K562 (cell line): ENCODE results near the gene KIAA1210. TPM values are rescaled to one million over a fixed set of nuclear protein-coding genes. Genes with fewer than 3 reads are reported as not detected.

Experiments
- ATAC-seq: fragments of 200-7000 bp; cut with Tn5 transposase; 3 replicates; pipeline ENCODE4 v1.9.1; 2020; ENCODE audit warnings: moderate library complexity
- BruUV-seq: library from RNA; stranded (reverse); fragments of 400-500 nt; replicated peaks from 2 replicates; lab custom pipeline; 2021; lab: Mats Ljungman, UMichigan
- CTCF ChIA-PET: fragments of 300-600 bp; formaldehyde crosslinking; extraction: SDS; loops from one replicate; lab custom pipeline; 2021; ENCODE audit warnings: low intra/inter-chr PET ratio; lab: Yijun Ruan, JAX
- POLR2A ChIA-PET: fragments of 300-600, 350-650 bp; sonication (Branson Sonifier 250); formaldehyde crosslinking; extraction: SDS; loops from one replicate; lab custom pipeline; 2021; ENCODE audit warnings: antibody characterized with exemption, inconsistent platforms; lab: Yijun Ruan, JAX
- DNase-seq, 4 experiments: peaks; one replicate each; pipeline versions ENCODE4 v3.0.0 to v3.0.0-alpha.2; 2011 to 2018; ENCODE audit warnings: low spot score in 3 of 4, mixed read lengths in 3 of 4; ENCODE audit errors: extremely low read depth in 1 of 4
- FAIRE-seq: peaks from 2 replicates; lab custom pipeline; 2011; peaks lifted over from hg19 to GRCh38; lab: Jason Lieb, UNC
- H2AFZ ChIP-seq: 2 replicates; pipeline ENCODE4 v1.6.0; 2011; ENCODE audit warnings: low read depth, low read length, control low read depth, inconsistent platforms
- H3K27ac ChIP-seq: fragments of 200-600 bp; 3 replicates; pipeline ENCODE4 v1.8.0; 2011; ENCODE audit warnings: low read depth, mild to moderate bottlenecking, control low read depth, inconsistent platforms, low read length, moderate library complexity, mixed read lengths; ENCODE audit errors: extremely low read depth
- H3K27me3 ChIP-seq, 2 experiments: fragments of 300-600 bp in 1 of 2; 2 replicates in 1 of 2; 3 replicates in 1 of 2; pipeline versions ENCODE4 v1.6.0 to v1.8.0; 2011; ENCODE audit warnings: inconsistent platforms in 2 of 2, low read length in 2 of 2, mild to moderate bottlenecking in 1 of 2, mixed read lengths in 1 of 2, moderate library complexity in 1 of 2; ENCODE audit not compliant: control insufficient read depth in 2 of 2, insufficient read depth in 2 of 2
- H3K36me3 ChIP-seq: fragments of 300-600 bp; 3 replicates; pipeline ENCODE4 v1.8.0; 2011; ENCODE audit warnings: mild to moderate bottlenecking, low read length, inconsistent platforms; ENCODE audit not compliant: control insufficient read depth, insufficient read depth
- H3K4me1 ChIP-seq, 2 experiments: fragments of 200-600 bp in 1 of 2; replicated peaks in 1 of 2; 2 replicates in 1 of 2; 3 replicates in 1 of 2; pipeline versions ENCODE4 v1.5.1 to v1.8.0; 2011; ENCODE audit warnings: inconsistent platforms in 2 of 2, low read length in 2 of 2, mild to moderate bottlenecking in 1 of 2, mixed read lengths in 1 of 2, moderate library complexity in 1 of 2; ENCODE audit not compliant: control insufficient read depth in 2 of 2, insufficient read depth in 2 of 2
- H3K4me2 ChIP-seq: 2 replicates; pipeline ENCODE4 v1.6.1; 2011; ENCODE audit warnings: low read length, control low read depth, inconsistent platforms, mixed read lengths; ENCODE audit not compliant: insufficient read depth
- H3K4me3 ChIP-seq: fragments of 200-600 bp; sonication (generic), shearing (Covaris generic); 2 replicates; pipeline ENCODE4 v1.5.1; 2016; ENCODE audit warnings: control low read depth, inconsistent platforms
- H3K79me2 ChIP-seq: fragments of 200-600 bp; 3 replicates; pipeline ENCODE4 v1.8.0; 2011; ENCODE audit warnings: low read length, inconsistent platforms; ENCODE audit not compliant: control insufficient read depth, insufficient read depth
- H3K9ac ChIP-seq, 2 experiments: 2 replicates each; pipeline versions ENCODE4 v1.6.0 to v1.6.1; 2011; ENCODE audit warnings: low read depth in 2 of 2, low read length in 2 of 2, control low read depth in 1 of 2, inconsistent platforms in 1 of 2, mild to moderate bottlenecking in 1 of 2, mixed read lengths in 1 of 2; ENCODE audit not compliant: insufficient read depth in 1 of 2
- H3K9me1 ChIP-seq: one replicate; pipeline ENCODE4 v1.6.0; 2011; ENCODE audit warnings: inconsistent platforms, mild to moderate bottlenecking, low read length, moderate library complexity; ENCODE audit not compliant: control insufficient read depth, insufficient read depth
- H3K9me3 ChIP-seq: replicated peaks from 2 replicates; pipeline ENCODE4 v1.5.1; 2011; ENCODE audit warnings: low read depth, low read length, inconsistent platforms; ENCODE audit not compliant: control insufficient read depth, insufficient read depth
- H4K20me1 ChIP-seq: replicated peaks from 2 replicates; pipeline ENCODE4 v1.6.1; 2011; ENCODE audit warnings: low read length, inconsistent platforms, mixed read lengths; ENCODE audit not compliant: control insufficient read depth, insufficient read depth
- BHLHE40 ChIP-seq: IDR thresholded peaks from 2 replicates; pipeline ENCODE4 v1.6.1; 2011; ENCODE audit warnings: low read length, improper control_type of control experiment
- FOS ChIP-seq: IDR thresholded peaks from 3 replicates; pipeline ENCODE4 v1.6.1; 2011; ENCODE audit not compliant: insufficient read length; ENCODE audit errors: extremely low read depth
- STAT5A ChIP-seq: IDR thresholded peaks from 2 replicates; pipeline ENCODE4 v1.6.1; 2012; ENCODE audit warnings: low read length, inconsistent platforms, borderline replicate concordance
- in situ Hi-C: fragments of 300-500 bp; cut with MboI; formaldehyde crosslinking; loops from 4 replicates; pipeline ENCODE4 v1.15.0; 2018; ENCODE audit warnings: inconsistent platforms, mixed read lengths
- intact Hi-C: fragments of 100-400 bp; cut with micrococcal nuclease; formaldehyde crosslinking; loops from 2 replicates; pipeline ENCODE4 v1.14.2; 2022
- polyA plus RNA-seq, 8 experiments: library from polyadenylated mRNA; depleted of rRNA in 4 of 8; stranded (reverse) in 5 of 8; unstranded in 3 of 8; fragments of >200 nt; fragmentation: Nextera tagmentation in 2 of 8; fragmentation: Illumina TruSeq in 1 of 8; extraction: Ambion mirVana in 2 of 8; extraction: Trizol in 1 of 8; gene quantifications; 2 replicates each; pipeline versions ENCODE4 v1.2.1 to v1.2.3, GENCODE V29; 2011 to 2014; ENCODE audit warnings: inconsistent platforms in 1 of 8, missing spikeins in 1 of 8
- total RNA-seq, 7 experiments: library from RNA; depleted of rRNA in 6 of 7; stranded (reverse); fragments of >200 nt in 6 of 7; fragmentation: Illumina TruSeq in 2 of 7; extraction: Trizol in 2 of 7; gene quantifications; 2 replicates each; pipeline versions ENCODE4 v1.2.1 to v1.2.3, GENCODE V29; 2011 to 2021; ENCODE audit warnings: low replicate concordance in 1 of 7
- TF ChIP-seq, protein P1 (sequence below): fragments of 450-650 bp; IDR thresholded peaks from 2 replicates; pipeline ENCODE4 v1.6.1; 2017; ENCODE audit warnings: mild to moderate bottlenecking, moderate library complexity
- TF ChIP-seq, protein P2 (sequence below), 2 experiments: fragments of 450-650 bp in 1 of 2; IDR thresholded peaks; 2 replicates each; pipeline ENCODE4 v1.6.1; 2011 to 2017; ENCODE audit warnings: low read depth in 2 of 2, antibody characterized with exemption in 1 of 2, borderline replicate concordance in 1 of 2, low read length in 1 of 2, mild to moderate bottlenecking in 1 of 2, mixed read lengths in 1 of 2; ENCODE audit not compliant: control insufficient read depth in 1 of 2

KIAA1210 gene
- total and polyA plus RNA-seq, 9 of the 15 experiments (the other 6 are each of a cell fraction or from before 2014, with no cell fraction given): not detected

DNA sequence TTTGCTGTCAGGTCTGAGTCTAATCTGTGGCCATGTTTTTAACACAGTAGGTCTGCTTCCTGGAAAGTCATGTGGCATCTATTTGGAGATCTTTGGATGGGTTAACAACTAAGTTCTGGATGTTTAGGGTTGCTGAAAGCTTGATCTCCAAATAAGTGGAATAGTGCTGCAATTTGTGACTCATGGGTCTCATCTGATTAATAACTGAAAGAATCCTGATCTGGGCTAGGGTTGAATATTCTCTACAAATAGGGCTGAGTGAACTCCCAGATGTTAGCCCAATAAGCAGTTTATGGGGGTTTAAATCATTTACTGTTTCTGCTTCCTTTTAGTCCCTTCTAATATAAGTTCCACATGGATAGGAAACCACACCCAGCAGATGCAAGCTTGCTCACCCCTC is 31.7 kb downstream of the KIAA1210 start:
- TF ChIP-seq BHLHE40 (no peak), FOS (no peak), STAT5A (no peak)
- TF ChIP-seq, protein P1, sequence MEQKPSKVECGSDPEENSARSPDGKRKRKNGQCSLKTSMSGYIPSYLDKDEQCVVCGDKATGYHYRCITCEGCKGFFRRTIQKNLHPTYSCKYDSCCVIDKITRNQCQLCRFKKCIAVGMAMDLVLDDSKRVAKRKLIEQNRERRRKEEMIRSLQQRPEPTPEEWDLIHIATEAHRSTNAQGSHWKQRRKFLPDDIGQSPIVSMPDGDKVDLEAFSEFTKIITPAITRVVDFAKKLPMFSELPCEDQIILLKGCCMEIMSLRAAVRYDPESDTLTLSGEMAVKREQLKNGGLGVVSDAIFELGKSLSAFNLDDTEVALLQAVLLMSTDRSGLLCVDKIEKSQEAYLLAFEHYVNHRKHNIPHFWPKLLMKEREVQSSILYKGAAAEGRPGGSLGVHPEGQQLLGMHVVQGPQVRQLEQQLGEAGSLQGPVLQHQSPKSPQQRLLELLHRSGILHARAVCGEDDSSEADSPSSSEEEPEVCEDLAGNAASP: no peak
- TF ChIP-seq, protein P2, sequence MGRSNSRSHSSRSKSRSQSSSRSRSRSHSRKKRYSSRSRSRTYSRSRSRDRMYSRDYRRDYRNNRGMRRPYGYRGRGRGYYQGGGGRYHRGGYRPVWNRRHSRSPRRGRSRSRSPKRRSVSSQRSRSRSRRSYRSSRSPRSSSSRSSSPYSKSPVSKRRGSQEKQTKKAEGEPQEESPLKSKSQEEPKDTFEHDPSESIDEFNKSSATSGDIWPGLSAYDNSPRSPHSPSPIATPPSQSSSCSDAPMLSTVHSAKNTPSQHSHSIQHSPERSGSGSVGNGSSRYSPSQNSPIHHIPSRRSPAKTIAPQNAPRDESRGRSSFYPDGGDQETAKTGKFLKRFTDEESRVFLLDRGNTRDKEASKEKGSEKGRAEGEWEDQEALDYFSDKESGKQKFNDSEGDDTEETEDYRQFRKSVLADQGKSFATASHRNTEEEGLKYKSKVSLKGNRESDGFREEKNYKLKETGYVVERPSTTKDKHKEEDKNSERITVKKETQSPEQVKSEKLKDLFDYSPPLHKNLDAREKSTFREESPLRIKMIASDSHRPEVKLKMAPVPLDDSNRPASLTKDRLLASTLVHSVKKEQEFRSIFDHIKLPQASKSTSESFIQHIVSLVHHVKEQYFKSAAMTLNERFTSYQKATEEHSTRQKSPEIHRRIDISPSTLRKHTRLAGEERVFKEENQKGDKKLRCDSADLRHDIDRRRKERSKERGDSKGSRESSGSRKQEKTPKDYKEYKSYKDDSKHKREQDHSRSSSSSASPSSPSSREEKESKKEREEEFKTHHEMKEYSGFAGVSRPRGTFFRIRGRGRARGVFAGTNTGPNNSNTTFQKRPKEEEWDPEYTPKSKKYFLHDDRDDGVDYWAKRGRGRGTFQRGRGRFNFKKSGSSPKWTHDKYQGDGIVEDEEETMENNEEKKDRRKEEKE (IDR thresholded peaks at IDR 0.05; ENCODE audit: borderline replicate concordance in 1 of 2, control insufficient read depth in 1 of 2, low read depth in 2 of 2, low read length in 1 of 2): no peak
- no peak for FAIRE-seq

More for the DNA sequence above, 31.7 kb downstream of the KIAA1210 start:
- no TSS peak for BruUV-seq
- Histone ChIP-seq H3K4me1 (no peaks in the 10 kb centered on the region), H3K27me3 (no peaks in the 10 kb centered on the region; a peak in 1 of 5 replicates), H3K4me2 (no peak overlapping the region), H3K79me2 (no peaks in the 10 kb centered on the region), H2AFZ (no peak overlapping the region), H3K9me3 (no peaks in the 10 kb centered on the region), H3K36me3 (no peaks in the 10 kb centered on the region), H4K20me1 (no peaks in the 10 kb centered on the region), H3K9me1 (no peaks in the 10 kb centered on the region), H3K27ac (no peak overlapping the region), H3K4me3 (no peak overlapping the region), H3K9ac (no peak overlapping the region)
- intact Hi-C loops (no loop called here), in situ Hi-C loops (no loop called here)
- POLR2A ChIA-PET: interaction anchor here (0.6 kb wide), 1 partner anchor 31 kb away, joined by 4 read pairs; no protein-coding TSS in a partner anchor
- ATAC-seq (no peak), DNase-seq (no peak)
- CTCF ChIA-PET: no interaction called here
